ENCODE data around the gene CEP126.
A peak's percentile ranks its signal among the peaks of the same experiment; 100 is the strongest.

CEP126 gene

GRCh38 chr11:102010776-102011494, 96.1 kb downstream of the CEP126 start:
- DNase-seq (ENCODE audit: low read depth), result peak; percentile 89

DNA sequence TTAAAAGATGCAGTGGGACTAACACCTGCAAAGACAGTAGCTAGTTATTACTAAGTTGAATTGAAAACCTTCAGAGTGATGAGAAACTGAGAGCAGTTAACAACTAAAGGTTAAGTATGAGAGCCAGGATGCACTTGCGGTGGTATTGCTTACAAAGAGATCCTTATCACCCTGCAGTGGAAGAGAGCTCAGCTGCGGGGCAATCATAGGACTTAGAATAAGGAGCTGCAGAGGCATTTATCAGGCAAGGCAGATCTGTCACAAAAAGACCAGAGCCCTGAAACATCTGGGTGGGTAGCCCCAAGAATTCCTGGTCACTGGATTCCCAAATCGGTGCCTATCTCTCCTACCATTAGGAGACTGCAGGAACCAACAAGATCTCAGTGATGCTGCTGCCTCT, 98.1 kb downstream of the CEP126 start:
- peak; percentile 28 for DNase-seq (ENCODE audit: low read depth)

- no peak for DNase-seq (ENCODE audit: low read depth)
Observed at GRCh38 chr11:102014756-102015155, 99.9 kb downstream of the CEP126 start.

DNA sequence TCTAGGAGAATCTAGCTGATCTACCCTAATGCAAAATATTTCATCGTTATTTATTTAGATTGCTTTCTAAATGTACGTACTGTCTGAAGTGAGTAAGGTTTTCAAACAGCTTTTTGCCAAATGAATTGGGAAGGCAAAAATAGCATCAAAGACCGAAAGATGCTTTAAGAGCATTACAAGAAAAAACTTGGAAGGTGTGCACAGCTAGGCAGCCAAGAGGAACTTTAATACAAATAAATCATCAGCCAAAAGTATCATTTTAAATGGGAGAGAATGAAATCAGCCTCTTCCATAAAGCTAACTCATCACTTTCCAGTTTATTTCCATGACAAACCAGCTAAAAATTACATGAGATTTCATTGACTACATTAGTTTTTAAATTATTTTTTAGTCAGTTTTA, 102.2 kb downstream of the CEP126 start:
- no peak for DNase-seq (ENCODE audit: low read depth)

DNA sequence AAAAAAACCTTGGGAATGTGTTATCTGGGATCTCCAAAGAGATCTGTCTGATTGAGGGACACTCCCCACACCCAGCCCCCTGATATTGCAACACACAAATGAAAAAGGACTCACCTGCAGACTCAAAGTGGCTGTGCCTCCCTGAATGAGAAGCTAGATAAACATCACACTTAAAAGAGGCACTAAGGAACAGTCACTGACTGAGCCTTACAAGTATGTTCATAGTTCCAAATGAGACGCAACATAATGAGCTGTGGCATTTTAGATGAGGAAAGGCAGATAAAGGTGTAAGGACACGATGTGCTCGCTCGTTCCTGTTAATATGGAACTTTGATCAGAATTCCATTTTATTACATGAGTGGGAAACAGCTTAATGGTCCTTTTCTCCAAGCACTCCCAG, 111.4 kb downstream of the CEP126 start:
- no peak for DNase-seq (ENCODE audit: low read depth)

DNA sequence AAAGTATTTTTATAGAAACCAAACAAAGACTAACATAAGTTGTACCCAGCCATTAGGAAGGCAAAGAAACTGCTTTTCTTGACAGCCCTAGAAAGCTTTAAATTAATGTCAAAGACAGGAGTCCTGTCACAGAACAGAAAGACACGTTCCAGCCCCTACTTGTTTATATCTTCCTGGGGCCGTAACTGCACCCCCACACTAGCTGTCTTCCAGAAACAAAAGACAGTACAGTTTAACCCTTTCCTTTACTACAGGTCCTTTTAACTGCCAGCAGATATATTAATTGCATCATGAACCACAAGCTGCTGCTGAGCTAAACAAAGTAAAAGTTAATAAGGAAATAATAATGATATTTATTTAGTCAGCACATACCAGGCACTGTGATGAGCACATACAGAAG, 112.1 kb downstream of the CEP126 start:
- no peak for DNase-seq (ENCODE audit: low read depth)

- no peak for DNase-seq (ENCODE audit: low read depth)
Observed at GRCh38 chr11:102036757-102037156, 121.9 kb downstream of the CEP126 start.

DNA sequence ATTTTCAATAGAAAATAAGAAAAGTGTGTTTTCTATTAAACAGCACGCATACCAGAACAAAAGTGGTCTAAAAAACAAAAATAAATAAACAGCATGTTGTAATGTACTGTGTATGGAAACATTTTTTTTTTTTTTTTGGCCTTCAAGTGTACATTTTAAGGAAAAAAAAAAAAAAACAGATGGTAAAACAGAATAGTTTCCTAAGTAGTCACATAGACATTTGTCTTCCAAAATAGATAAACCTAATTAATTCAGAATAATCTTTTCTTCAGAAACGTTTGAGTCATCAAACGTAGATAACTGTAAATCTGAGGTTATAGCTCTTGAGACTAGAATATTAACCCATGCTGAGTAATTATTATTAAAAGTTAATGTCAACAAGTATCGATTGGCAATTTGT, 132.0 kb downstream of the CEP126 start:
- peak; percentile 11 for DNase-seq (ENCODE audit: low read depth)

DNA sequence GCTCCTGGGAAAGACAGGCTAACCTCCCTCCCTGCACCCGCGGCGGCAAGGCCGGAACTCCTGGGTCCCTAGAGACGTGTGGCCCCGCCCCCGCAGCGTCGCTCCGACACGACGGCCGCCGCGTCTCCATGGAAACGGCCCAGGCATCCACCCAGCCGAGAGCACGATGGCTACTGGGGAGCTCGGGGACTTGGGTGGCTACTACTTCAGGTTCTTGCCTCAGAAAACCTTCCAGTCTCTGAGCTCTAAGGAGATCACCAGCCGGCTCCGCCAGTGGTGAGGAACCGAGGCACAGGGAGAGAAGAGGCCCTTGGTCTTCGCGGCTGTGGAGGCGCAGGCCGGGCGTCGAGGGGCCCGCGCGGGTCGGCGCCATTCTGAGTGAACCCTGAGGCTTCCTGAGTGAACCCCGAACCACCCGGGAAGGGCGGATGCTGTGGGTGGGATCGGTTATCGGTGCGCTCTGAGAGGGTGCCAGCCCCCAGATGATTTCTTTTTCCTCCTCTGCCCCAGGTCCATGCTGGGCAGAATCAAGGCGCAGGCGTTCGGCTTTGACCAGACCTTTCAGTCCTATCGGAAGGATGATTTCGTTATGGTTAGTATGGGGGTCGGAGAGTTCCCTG, 132.6 kb downstream of the CEP126 start, which contains the start of gene CFAP300:
Gene CFAP300 (plus strand): TSS at position 133 of the 620 bp plus-strand sequence. CDS start 34 bp downstream, at position 167.
- DNase-seq (ENCODE audit: low read depth), result peak; percentile 54

Data from iris pigment epithelial cell (primary cell).